ENCODE results near the gene RPP25L. TPM values are rescaled to one million over a fixed set of nuclear protein-coding genes. Genes with fewer than 3 reads are reported as not detected.
A peak's percentile ranks its signal among the peaks of the same experiment; 100 is the strongest.

RPP25L gene
- total RNA-seq, 2 donors from 2014 or later = 36.4 to 40.7 TPM

- ATAC-seq = peak; percentile 83
- intact Hi-C loops (cut with DNase I, micrococcal nuclease) = loop anchor here in 1 of 2 donors (5.0 to 10.0 kb wide), 2 partner anchors 44 to 177 kb away; no protein-coding TSS in a partner anchor
- DNase-seq = peak; percentile 74 to 90
Measured at GRCh38 chr9:34591248-34591916, 20.5 kb downstream of the RPP25L start.

- ATAC-seq (peak; percentile 75), DNase-seq (peak; percentile 41 to 57)
- intact Hi-C loops (cut with DNase I, micrococcal nuclease) = loop anchor here in 1 of 2 donors (5.0 to 10.0 kb wide), 2 partner anchors 43 to 176 kb away; no protein-coding TSS in a partner anchor
Measured at GRCh38 chr9:34590381-34591247, 21.3 kb downstream of the RPP25L start.

- ATAC-seq (peak; percentile 37), DNase-seq (peak; percentile 36 to 38)
- intact Hi-C loops (cut with DNase I, micrococcal nuclease) = loop anchor here in 1 of 2 donors (5.0 to 10.0 kb wide), 2 partner anchors 43 to 175 kb away; no protein-coding TSS in a partner anchor
Measured at GRCh38 chr9:34589636-34590380, 22.1 kb downstream of the RPP25L start, which contains the start of gene CNTFR. Gene CNTFR, minus strand, starts transcription at chr9:34589724. Its CDS starts 20,743 bp downstream, at chr9:34568981.

GRCh38 chr9:34588671-34589635 is 22.9 kb downstream of the RPP25L start:
- intact Hi-C loops (cut with DNase I, micrococcal nuclease) = no loop called here
- DNase-seq (no peak), ATAC-seq (no peak)

- DNase-seq = no peak
- intact Hi-C loops (cut with DNase I, micrococcal nuclease) = no loop called here
- no peak for ATAC-seq
Measured at GRCh38 chr9:34587271-34587670, 24.6 kb downstream of the RPP25L start.

- ATAC-seq = no peak
- DNase-seq = no peak
- intact Hi-C loops (cut with DNase I, micrococcal nuclease) = no loop called here
Measured at GRCh38 chr9:34585946-34586669, 25.8 kb downstream of the RPP25L start.

- intact Hi-C loops (cut with DNase I, micrococcal nuclease) = no loop called here
- DNase-seq (no peak), ATAC-seq (no peak)
Measured at GRCh38 chr9:34584970-34585369, 26.9 kb downstream of the RPP25L start.

GRCh38 chr9:34582787-34583186 is 29.1 kb downstream of the RPP25L start:
- ATAC-seq = no peak
- no peak for DNase-seq
- intact Hi-C loops (cut with DNase I, micrococcal nuclease) = no loop called here

- intact Hi-C loops (cut with DNase I, micrococcal nuclease) = no loop called here
- peak; percentile 73 for ATAC-seq
- no peak for DNase-seq
Measured at GRCh38 chr9:34581318-34581717, 30.6 kb downstream of the RPP25L start.

- DNase-seq (no peak), ATAC-seq (no peak)
- intact Hi-C loops (cut with DNase I, micrococcal nuclease) = no loop called here
Measured at GRCh38 chr9:34580358-34580757, 31.5 kb downstream of the RPP25L start.

- DNase-seq (no peak), ATAC-seq (no peak)
- intact Hi-C loops (cut with DNase I, micrococcal nuclease) = no loop called here
Measured at GRCh38 chr9:34579808-34580163, 32.1 kb downstream of the RPP25L start.

- intact Hi-C loops (cut with DNase I, micrococcal nuclease) = no loop called here
- ATAC-seq = no peak
Measured at GRCh38 chr9:34579104-34579807, 32.6 kb downstream of the RPP25L start.

GRCh38 chr9:34578241-34579103 is 33.4 kb downstream of the RPP25L start:
- ATAC-seq (peak; percentile 16), DNase-seq (peak in 1 of 2 donors; percentile 28)
- intact Hi-C loops (cut with DNase I, micrococcal nuclease) = no loop called here

More at GRCh38 chr9:34579104-34579807, 32.6 kb downstream of the RPP25L start:
- DNase-seq = no peak

- intact Hi-C loops (cut with DNase I, micrococcal nuclease) = no loop called here
- DNase-seq (no peak), ATAC-seq (no peak)
Measured at GRCh38 chr9:34577400-34578240, 34.3 kb downstream of the RPP25L start.
